Calu3 (cell line): Measurements from ENCODE around the gene WHRN. TPM values are rescaled to one million over a fixed set of nuclear protein-coding genes. Genes with fewer than 3 reads are reported as not detected.

ENCODE experiments used
- BruUV-seq: library from RNA; stranded (reverse); fragments of 400-500 nt; replicated peaks from 2 replicates; lab custom pipeline; 2021; lab: Mats Ljungman, UMichigan
- CTCF ChIA-PET: fragments of 300-600 bp; sonication (Branson Sonifier 250); formaldehyde crosslinking; loops from one replicate; lab custom pipeline; 2022; ENCODE audit warnings: antibody characterized with exemption; lab: Charles Lee
- DNase-seq: peaks from one replicate; pipeline ENCODE4 v3.0.0; 2022
- H3K27ac Mint-ChIP-seq: one replicate; pipeline ENCODE4 v1.8.0; 2022; ENCODE audit warnings: mixed read lengths; ENCODE audit not compliant: unreplicated experiment
- H3K27me3 Mint-ChIP-seq: one replicate; pipeline ENCODE4 v1.8.0; 2022; ENCODE audit warnings: mixed read lengths; ENCODE audit not compliant: unreplicated experiment
- H3K36me3 Mint-ChIP-seq: one replicate; pipeline ENCODE4 v1.8.0; 2022; ENCODE audit warnings: mild to moderate bottlenecking, moderate library complexity, mixed read lengths; ENCODE audit not compliant: insufficient read depth, unreplicated experiment
- H3K4me1 Mint-ChIP-seq: one replicate; pipeline ENCODE4 v1.8.0; 2022; ENCODE audit warnings: mild to moderate bottlenecking, low read depth, mixed read lengths; ENCODE audit not compliant: unreplicated experiment
- H3K4me3 Mint-ChIP-seq: one replicate; pipeline ENCODE4 v1.8.0; 2022; ENCODE audit warnings: mild to moderate bottlenecking, low read depth, moderate library complexity, mixed read lengths; ENCODE audit not compliant: unreplicated experiment
- H3K9me3 Mint-ChIP-seq: one replicate; pipeline ENCODE4 v1.8.0; 2022; ENCODE audit warnings: low read depth, mixed read lengths; ENCODE audit not compliant: unreplicated experiment
- CTCF ChIP-seq: fragments of 200-600 bp; IDR thresholded peaks from one replicate; pipeline ENCODE4 v1.8.0; 2022; ENCODE audit warnings: antibody characterized with exemption; ENCODE audit not compliant: unreplicated experiment
- intact Hi-C: fragments of 100-400 bp; cut with micrococcal nuclease; formaldehyde crosslinking; loops from one replicate; pipeline ENCODE4 v1.10.0; 2022; ENCODE audit not compliant: unreplicated experiment
- total RNA-seq: library from RNA; stranded (reverse); gene quantifications from 2 replicates; pipeline ENCODE4 v1.2.3, GENCODE V29; 2022

Gene WHRN
- total RNA-seq, 1 experiment from 2014 or later = 4.9 TPM

- no TSS peak for BruUV-seq
- Mint-ChIP-seq H3K27me3 (no peaks in the 10 kb centered on the region), H3K4me1 (peaks cover 7% of the 10 kb centered on the region), H3K27ac (no peak overlapping the region), H3K36me3 (no peaks in the 10 kb centered on the region), H3K4me3 (no peak overlapping the region), H3K9me3 (no peaks in the 10 kb centered on the region)
- no peak for TF ChIP-seq CTCF
- intact Hi-C loops = no loop called here
- CTCF ChIA-PET = no interaction called here
- no peak for DNase-seq
Measured at GRCh38 chr9:114388357-114388682, 117.0 kb downstream of the WHRN start.

GRCh38 chr9:114387680-114388356 lies 117.5 kb downstream of the WHRN start, which contains the start of gene AKNA:
Gene AKNA (minus strand): TSS chr9:114387982. CDS start chr9:114381333, 6,649 bp downstream.
- Mint-ChIP-seq H3K27me3 (no peaks in the 10 kb centered on the region), H3K9me3 (no peaks in the 10 kb centered on the region), H3K36me3 (no peaks in the 10 kb centered on the region), H3K4me1 (peaks cover 4% of the 10 kb centered on the region), H3K4me3 (no peak within 1 kb of the TSS), H3K27ac (no peak within 1 kb of the TSS)
- TF ChIP-seq CTCF = no peak
- intact Hi-C loops = no loop called here
- no peak for DNase-seq
- CTCF ChIA-PET = no interaction called here
- BruUV-seq = no TSS peak

- H3K27me3 Mint-ChIP-seq = no peaks in the 10 kb centered on the region
- no peak overlapping the region for H3K4me3 Mint-ChIP-seq
Measured at GRCh38 chr9:114386886-114387679, 118.2 kb downstream of the WHRN start.

GRCh38 chr9:114386361-114386885 lies 118.8 kb downstream of the WHRN start:
- intact Hi-C loops = no loop called here
- Mint-ChIP-seq H3K4me1 (no peaks in the 10 kb centered on the region), H3K9me3 (no peaks in the 10 kb centered on the region), H3K27ac (no peak overlapping the region), H3K27me3 (no peaks in the 10 kb centered on the region), H3K36me3 (no peaks in the 10 kb centered on the region), H3K4me3 (no peak overlapping the region)
- CTCF ChIA-PET = no interaction called here
- DNase-seq = no peak
- no peak for TF ChIP-seq CTCF
- BruUV-seq = no TSS peak

More at GRCh38 chr9:114386886-114387679, 118.2 kb downstream of the WHRN start:
- DNase-seq = no peak
- Mint-ChIP-seq H3K4me1 (no peaks in the 10 kb centered on the region), H3K9me3 (no peaks in the 10 kb centered on the region), H3K36me3 (no peaks in the 10 kb centered on the region), H3K27ac (no peak overlapping the region)
- CTCF ChIA-PET = no interaction called here
- TF ChIP-seq CTCF = no peak
- no TSS peak for BruUV-seq
- intact Hi-C loops = no loop called here
